AG09309 (cell line): Measurements from ENCODE around the gene PSORS1C1.

Experiments used
- DNase-seq: peaks from one replicate; pipeline ENCODE4 v3.0.0-alpha.2; 2010; ENCODE audit warnings: low read depth
- H3K4me3 ChIP-seq: 2 replicates; pipeline ENCODE4 v1.5.1; 2011; ENCODE audit warnings: mild to moderate bottlenecking, low read depth, low read length, moderate library complexity; ENCODE audit not compliant: control insufficient read depth
- TF ChIP-seq, protein P1 (sequence below): IDR thresholded peaks from 2 replicates; pipeline ENCODE4 v1.5.1; 2011; ENCODE audit warnings: mild to moderate bottlenecking, low read depth, low read length, inconsistent platforms; ENCODE audit not compliant: insufficient read depth, control insufficient read depth; ENCODE audit errors: missing control alignments

Gene PSORS1C1

GRCh38 chr6:31094389-31094881 is 20.2 kb upstream of the PSORS1C1 start:
- no peak for DNase-seq
- H3K4me3 ChIP-seq = no peak overlapping the region
- TF ChIP-seq, protein P1, sequence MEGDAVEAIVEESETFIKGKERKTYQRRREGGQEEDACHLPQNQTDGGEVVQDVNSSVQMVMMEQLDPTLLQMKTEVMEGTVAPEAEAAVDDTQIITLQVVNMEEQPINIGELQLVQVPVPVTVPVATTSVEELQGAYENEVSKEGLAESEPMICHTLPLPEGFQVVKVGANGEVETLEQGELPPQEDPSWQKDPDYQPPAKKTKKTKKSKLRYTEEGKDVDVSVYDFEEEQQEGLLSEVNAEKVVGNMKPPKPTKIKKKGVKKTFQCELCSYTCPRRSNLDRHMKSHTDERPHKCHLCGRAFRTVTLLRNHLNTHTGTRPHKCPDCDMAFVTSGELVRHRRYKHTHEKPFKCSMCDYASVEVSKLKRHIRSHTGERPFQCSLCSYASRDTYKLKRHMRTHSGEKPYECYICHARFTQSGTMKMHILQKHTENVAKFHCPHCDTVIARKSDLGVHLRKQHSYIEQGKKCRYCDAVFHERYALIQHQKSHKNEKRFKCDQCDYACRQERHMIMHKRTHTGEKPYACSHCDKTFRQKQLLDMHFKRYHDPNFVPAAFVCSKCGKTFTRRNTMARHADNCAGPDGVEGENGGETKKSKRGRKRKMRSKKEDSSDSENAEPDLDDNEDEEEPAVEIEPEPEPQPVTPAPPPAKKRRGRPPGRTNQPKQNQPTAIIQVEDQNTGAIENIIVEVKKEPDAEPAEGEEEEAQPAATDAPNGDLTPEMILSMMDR = no peak

GRCh38 chr6:31096215-31096614 is 18.4 kb upstream of the PSORS1C1 start:
- no peak for DNase-seq
- TF ChIP-seq, protein P1 = no peak
- H3K4me3 ChIP-seq = no peak overlapping the region

- no peak for DNase-seq
- no peak overlapping the region for H3K4me3 ChIP-seq
- TF ChIP-seq, protein P1 = no peak
These were observed 17.9 kb upstream of the PSORS1C1 start for GRCh38 chr6:31096656-31097055.

DNA sequence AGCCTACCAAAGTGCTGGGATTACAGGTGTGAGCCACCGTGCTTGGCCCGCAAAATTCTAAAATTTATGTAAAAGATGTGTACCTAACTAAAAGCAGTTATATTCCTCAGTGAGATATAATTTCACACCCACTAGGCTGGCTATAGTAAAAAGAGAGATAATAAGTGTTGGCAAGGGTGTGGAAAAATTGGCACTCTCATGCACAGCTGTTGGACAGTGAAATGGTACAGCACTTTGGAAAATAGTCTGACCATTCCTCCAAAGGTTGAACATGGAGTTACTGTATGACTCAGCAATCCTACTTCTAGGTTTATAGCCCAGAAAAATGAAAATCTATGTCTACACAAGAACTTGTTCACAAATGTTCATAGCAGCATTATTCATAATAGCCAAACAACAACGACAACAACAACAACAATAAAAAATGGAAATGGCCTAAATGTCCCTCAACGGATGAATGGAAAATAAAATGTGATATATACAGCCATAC is 16.1 kb upstream of the PSORS1C1 start:
- DNase-seq = no peak
- no peak overlapping the region for H3K4me3 ChIP-seq
- TF ChIP-seq, protein P1 = no peak

DNA sequence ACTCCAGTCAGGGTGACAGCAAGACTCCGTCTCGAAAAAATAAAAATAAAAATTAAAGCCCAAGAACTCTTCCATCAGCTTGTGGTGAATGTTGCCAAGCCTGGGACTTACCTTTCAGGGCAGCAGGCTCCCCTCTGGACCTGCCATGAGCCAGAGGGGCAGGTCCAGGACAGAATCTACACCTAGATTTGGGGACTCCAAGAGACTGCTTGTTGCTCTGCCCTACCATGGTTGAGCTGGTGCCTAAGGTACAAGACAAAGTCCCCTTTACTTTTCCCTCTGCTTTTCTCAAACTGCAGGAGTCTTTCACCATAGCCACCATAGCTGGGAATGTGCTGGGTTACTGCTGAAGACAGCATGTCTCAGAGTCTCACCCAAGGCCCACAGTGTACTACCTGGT is 11.5 kb upstream of the PSORS1C1 start:
- TF ChIP-seq, protein P1 = no peak
- H3K4me3 ChIP-seq = no peak overlapping the region
- DNase-seq = no peak

DNA sequence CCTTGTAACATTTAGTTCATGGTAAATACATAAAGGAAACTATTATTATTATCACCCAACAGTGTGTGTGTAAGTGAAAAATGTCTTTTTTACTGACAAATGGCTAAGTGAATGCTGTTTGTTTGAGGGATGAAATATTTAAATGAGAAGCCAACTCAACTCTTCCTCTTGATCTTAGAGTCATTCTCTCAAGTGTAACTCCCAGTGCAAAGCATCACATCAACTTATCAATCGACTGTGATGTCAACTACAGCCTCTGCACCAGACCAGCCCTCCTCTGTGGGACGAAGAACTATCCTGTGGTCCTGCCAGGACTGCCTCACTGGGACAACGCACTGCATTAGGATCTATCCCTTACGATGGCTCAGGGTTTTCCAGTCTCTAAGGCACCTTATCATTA is 7.5 kb upstream of the PSORS1C1 start:
- DNase-seq = no peak
- TF ChIP-seq, protein P1 = no peak
- no peak overlapping the region for H3K4me3 ChIP-seq

GRCh38 chr6:31110825-31111582 is 3.6 kb upstream of the PSORS1C1 start:
- TF ChIP-seq, protein P1 = no peak
- DNase-seq = no peak
- H3K4me3 ChIP-seq = no peak overlapping the region
